ENCODE measurements around the gene AKIP1. TPM values are rescaled to one million over a fixed set of nuclear protein-coding genes. Genes with fewer than 3 reads are reported as not detected.

AKIP1 gene
- polyA plus RNA-seq, 1 donor from 2014 or later: 81.5 TPM

- Histone ChIP-seq H2AFZ (ENCODE audit: low read depth, low read length) (no peak overlapping the region), H3K27me3 (ENCODE audit: insufficient read depth, low read depth, low read length) (no peaks in the 10 kb centered on the region), H3K79me2 (replicated peaks; ENCODE audit: insufficient read depth, low read length) (no peaks in the 10 kb centered on the region), H3K36me3 (ENCODE audit: insufficient read depth, low read length) (no peaks in the 10 kb centered on the region), H3K9me2 (ENCODE audit: insufficient read depth, low read length) (no peaks in the 10 kb centered on the region), H4K20me1 (ENCODE audit: insufficient read depth) (no peaks in the 10 kb centered on the region), H3K9me3 (ENCODE audit: low read length) (no peaks in the 10 kb centered on the region), H3K27ac (ENCODE audit: low read length) (no peak overlapping the region), H3K4me2 (ENCODE audit: low read length) (no peak overlapping the region), H3K9ac (ENCODE audit: low read length) (no peak overlapping the region), H3F3A (ENCODE audit: insufficient read depth, low read length, poor library complexity, severe bottlenecking) (no peaks in the 10 kb centered on the region), H3K4me3 (ENCODE audit: low read length) (no peak overlapping the region)
- TF ChIP-seq MXI1 (conservative IDR thresholded peaks at IDR 0.05; ENCODE audit: poor library complexity, severe bottlenecking) (no peak), REST (IDR thresholded peaks at IDR 0.05; ENCODE audit: borderline replicate concordance) (no peak), CTCF (IDR thresholded peaks at IDR 0.05; ENCODE audit: poor library complexity, severe bottlenecking) (no peak)
Observed at GRCh38 chr11:8905528-8906165, 5.3 kb upstream of the AKIP1 start.

- TF ChIP-seq SMC3 (conservative IDR thresholded peaks at IDR 0.05; ENCODE audit: poor library complexity): no peak
- TF ChIP-seq POLR2AphosphoS5 (IDR thresholded peaks at IDR 0.05): no peak
- no peak for TF ChIP-seq TAF1 (IDR thresholded peaks at IDR 0.05; ENCODE audit: low read depth)
- TF ChIP-seq RAD21 (conservative IDR thresholded peaks at IDR 0.05): no peak
- no peak for TF ChIP-seq MXI1 (conservative IDR thresholded peaks at IDR 0.05; ENCODE audit: poor library complexity, severe bottlenecking)
- TF ChIP-seq EZH2 (IDR thresholded peaks at IDR 0.05; ENCODE audit: borderline replicate concordance, insufficient read depth, low read length, poor library complexity, severe bottlenecking): no peak
- no peak for TF ChIP-seq CTCF (IDR thresholded peaks at IDR 0.05; ENCODE audit: poor library complexity, severe bottlenecking)
- TF ChIP-seq REST (IDR thresholded peaks at IDR 0.05; ENCODE audit: borderline replicate concordance): no peak
- TF ChIP-seq EP300 (conservative IDR thresholded peaks at IDR 0.05; ENCODE audit: poor library complexity, severe bottlenecking): no peak
- no peaks in the 10 kb centered on the region for H3K9me3 ChIP-seq (ENCODE audit: low read length)
- peaks cover under 1% of the 10 kb centered on the region for H3K79me2 ChIP-seq (replicated peaks; ENCODE audit: insufficient read depth, low read length)
- no peak overlapping the region for H3K27ac ChIP-seq (ENCODE audit: low read length)
- no peaks in the 10 kb centered on the region for H3K9me2 ChIP-seq (ENCODE audit: insufficient read depth, low read length)
- no peak overlapping the region for H3K4me2 ChIP-seq (ENCODE audit: low read length)
- H2AFZ ChIP-seq (ENCODE audit: low read depth, low read length): no peak overlapping the region
- H3K9ac ChIP-seq (ENCODE audit: low read length): no peak overlapping the region
- no peak overlapping the region for H3K4me3 ChIP-seq (ENCODE audit: low read length)
- H3K27me3 ChIP-seq (ENCODE audit: insufficient read depth, low read depth, low read length): no peaks in the 10 kb centered on the region
- H3F3A ChIP-seq (ENCODE audit: insufficient read depth, low read length, poor library complexity, severe bottlenecking): no peaks in the 10 kb centered on the region
- H3K36me3 ChIP-seq (ENCODE audit: insufficient read depth, low read length): no peaks in the 10 kb centered on the region
- H4K20me1 ChIP-seq (ENCODE audit: insufficient read depth): no peaks in the 10 kb centered on the region
Observed at GRCh38 chr11:8907116-8907515, 3.9 kb upstream of the AKIP1 start.

Data from neural cell (in vitro differentiated cells).